ENCODE results near the gene ZIC4.

ZIC4 gene

DNA sequence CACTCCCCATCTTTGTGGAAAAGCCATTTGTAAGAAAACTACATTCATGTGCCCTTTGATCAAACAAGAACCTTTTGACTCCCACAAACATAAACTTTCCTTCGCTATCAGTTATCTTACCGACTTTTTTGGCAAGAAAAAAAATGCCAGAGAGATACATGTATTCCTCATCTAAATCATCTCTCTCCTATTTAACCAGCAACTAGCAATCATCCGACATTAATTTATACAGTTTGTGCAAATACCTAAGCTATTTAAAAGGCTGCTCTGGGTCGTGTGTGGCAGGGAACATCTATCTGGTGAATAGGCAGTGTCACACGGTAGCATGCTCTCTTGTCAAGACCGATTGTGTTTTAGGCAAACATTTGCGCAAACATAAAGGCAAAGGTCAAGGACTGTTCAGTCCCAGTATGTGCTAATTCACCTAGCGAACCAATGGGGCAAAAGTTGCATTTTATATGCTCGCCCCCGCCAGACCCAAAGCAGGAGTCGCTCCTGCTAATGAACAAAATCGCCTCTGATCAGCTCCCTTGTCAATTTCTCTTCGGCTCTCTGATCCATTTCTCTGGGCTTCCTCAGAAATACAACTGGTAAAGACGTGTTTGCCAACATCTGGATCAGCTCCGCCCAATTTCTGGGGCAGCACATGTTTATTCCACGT is 37.7 kb downstream of the ZIC4 start:
- DNase-seq, result no peak

- DNase-seq, result no peak
These were observed 38.2 kb downstream of the ZIC4 start for GRCh38 chr3:147368151-147368550.

- DNase-seq, result no peak
These were observed 38.7 kb downstream of the ZIC4 start for GRCh38 chr3:147367676-147368075.

- DNase-seq, result no peak
These were observed 40.9 kb downstream of the ZIC4 start for GRCh38 chr3:147365196-147366115.

DNA sequence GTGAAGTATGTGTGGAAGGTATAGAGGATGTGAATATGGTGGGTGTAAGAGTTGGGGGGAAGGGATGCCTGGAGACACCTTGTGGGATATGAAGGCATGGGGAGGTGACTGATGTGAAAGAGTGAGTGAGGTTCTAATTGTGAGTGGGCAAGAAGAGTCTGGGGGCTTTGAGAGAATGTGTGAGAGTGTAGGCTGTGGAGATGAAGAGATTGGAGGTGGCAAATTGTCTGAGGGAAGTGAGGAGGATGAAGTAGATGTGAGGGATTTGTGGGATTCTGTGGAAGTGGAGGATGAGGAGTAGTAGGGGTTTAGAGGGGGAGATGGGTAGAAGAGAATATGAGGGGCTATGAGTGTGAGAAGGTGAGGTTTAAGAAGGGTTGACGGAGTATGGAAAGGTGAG is 41.6 kb downstream of the ZIC4 start:
- DNase-seq, result no peak

GRCh38 chr3:147361454-147362420 is 44.6 kb downstream of the ZIC4 start:
- DNase-seq, result no peak

DNA sequence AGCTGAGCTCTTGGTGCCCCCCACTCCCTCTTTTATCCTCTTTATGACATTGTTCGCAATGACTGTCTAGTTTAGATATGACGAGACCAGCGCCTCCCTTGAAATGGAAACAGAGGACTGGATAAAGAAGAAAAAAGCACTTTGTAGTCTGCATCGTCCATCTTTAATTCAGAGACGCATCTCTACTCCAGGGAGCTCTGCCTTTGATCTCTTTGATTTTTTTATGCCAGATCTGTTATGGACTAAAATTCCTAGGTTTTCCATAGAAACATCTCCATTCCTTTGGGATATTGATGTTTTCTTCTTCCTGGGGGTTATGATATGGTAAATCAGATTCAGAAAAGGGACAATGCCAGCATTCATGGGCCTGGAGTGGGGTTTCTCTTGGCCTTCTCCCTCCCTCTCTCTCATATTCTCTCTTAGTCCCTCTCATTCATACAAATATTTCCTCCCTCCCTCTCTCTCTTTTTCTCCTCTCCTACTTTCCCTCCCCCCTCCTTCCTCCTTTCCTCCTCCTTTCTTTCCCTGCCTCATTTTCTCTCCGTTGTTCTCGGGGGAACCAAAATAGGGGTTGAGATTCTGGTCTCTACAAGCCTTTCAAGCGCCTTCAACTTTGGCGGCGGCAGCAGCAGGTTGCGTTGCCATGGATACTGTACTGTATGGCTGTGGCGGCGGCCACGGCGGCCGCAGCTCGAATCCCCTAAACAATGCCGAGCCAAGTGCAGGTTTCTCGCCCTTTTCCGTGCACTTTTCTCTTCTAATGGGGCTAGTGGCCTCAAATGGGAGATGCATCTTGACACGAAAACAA is 45.5 kb downstream of the ZIC4 start:
- no peak for DNase-seq

DNA sequence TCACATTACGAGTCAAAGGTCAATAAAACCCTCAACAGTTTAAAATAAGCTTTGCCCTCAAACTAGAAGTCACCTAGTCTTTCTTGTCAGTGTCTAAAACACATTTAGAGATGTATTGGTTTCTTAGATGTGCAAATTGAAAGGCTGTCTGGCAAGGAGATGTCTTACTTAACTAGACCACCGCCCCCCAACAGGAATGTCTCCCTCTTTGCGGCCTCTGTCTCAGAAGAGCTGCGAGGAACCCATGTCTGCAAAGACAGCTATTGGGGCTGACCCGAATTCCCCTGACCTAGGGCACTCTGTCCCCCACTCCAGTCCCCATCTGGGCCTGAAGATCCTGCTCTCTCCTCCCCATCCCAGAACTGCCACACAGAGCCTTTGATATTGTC is 46.3 kb downstream of the ZIC4 start:
- no peak for DNase-seq

DNA sequence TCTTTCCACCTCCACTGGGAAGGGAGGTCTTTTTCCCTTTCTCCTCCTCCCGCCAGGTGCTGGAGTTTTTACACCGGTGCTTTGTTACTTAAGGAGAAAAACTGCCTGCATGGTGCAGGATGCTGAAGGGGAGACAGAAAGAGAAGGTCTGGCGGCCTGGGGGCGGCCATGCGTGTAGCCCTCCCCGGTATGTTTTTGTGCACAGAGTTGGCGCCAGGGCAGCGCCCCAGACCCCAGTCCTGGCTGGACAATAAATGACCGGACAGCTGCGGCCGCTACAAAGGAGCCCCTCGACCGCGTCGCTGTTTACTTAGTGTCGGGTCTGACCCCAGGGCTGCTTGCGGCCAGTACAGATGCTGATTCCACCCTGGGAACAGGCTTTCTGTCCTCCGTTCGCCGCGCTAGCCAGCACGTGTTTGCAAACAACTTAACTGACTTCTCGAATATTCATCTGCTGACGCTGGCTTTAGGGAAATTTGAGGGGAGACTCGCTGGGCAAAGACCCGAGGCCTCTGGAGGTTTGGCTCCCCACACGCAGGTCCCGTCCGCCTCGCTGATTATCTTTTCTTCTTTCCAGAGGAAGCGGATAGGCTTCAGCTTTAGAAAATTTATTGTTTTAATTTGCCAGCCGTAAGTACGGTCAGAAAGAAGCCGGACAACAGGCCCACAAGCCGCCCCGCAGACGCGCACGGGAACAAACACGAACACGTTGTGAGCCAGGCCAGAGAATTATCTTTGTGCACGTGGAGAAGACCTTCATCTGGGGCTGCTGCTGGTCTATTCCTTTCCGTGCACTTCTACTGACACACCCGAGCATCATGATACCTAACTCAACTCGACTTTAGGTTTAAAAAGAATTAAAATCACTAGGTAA is 46.9 kb downstream of the ZIC4 start:
- DNase-seq, result no peak

DNA sequence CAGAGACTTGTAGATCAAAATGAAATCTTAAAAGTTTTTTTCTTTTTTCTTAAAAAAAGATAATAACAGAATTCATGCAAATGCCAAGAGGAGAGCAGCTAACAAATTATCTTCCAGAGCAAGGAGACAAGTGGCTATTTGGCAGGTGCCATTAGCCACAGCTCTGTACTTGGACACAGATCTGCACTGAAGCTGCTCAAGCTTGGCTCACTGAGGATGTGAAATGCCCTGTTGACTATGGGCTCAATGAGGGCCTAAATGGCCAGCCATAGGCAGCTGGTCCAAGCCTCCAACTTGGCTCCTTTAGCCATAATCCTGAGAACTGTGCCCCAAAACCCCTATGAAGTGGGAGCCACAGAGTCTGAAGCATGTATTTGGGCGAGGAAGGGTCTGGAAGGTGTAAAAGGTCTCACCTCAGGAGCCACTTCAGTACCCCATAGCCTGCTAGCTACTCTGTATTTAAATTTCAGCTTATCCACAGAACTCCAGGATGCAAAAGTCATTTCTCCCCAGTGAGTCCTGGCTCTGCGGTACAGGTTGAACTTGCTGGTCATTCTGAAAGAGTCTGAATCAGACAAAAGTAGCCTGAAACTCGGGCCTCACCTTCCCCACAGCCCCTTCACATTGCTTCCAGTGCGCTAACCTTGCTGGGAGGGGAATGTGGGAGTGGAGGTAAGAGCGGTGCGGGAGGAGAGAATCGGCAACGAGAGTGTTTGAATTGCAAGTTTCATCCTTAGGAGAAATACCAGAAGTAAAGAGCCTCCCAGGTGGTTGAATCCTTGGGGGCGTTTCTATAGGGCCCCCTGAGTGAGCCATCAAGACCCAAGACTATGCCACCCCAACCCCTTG is 48.0 kb downstream of the ZIC4 start:
- DNase-seq, result no peak

DNA sequence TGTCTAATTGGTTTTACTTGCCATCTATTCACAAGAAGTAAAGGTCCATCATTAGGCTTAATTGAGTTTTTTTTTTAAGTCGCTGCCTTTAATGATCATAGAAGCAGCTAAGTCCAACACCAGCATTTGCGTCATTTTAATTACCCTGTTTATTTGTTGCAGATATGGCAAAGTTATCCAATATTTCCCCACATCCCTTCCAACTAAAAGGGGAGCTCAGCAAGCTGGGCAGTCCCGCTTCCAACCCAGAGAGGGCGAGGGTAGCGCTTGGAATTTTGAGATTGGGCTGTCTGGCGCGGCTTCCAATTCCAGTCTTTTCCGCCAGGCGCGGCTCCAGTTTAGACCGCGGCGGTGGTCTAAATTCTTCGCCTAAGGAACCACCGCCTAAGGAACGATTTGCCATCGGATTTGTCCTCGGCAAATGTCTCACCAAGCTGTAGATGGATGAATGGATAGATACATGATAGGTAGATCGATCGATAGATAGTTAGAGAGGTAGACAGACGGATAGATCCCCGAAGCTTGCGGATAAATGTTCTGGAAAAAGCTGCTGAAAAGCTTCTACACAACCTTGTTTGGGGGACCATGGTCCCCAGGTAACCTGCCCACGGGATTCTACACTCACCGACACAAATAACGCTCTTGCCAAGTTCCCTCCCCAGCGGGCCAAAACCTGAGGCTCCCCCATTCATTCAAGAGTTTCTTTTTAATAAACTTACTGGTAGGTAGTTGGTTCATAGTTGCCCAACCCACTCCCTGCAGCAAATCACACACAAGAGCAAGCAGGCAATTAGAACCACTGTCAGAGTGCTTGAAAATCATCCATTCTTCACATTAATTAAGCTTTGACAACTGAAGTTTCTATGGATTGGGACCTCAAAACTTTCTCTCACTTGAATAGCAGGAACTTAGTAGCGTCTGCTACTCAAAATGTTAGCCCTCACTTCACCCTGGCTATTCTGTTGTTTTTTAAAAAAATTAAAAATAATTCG is 49.1 kb downstream of the ZIC4 start:
- no peak for DNase-seq

DNA sequence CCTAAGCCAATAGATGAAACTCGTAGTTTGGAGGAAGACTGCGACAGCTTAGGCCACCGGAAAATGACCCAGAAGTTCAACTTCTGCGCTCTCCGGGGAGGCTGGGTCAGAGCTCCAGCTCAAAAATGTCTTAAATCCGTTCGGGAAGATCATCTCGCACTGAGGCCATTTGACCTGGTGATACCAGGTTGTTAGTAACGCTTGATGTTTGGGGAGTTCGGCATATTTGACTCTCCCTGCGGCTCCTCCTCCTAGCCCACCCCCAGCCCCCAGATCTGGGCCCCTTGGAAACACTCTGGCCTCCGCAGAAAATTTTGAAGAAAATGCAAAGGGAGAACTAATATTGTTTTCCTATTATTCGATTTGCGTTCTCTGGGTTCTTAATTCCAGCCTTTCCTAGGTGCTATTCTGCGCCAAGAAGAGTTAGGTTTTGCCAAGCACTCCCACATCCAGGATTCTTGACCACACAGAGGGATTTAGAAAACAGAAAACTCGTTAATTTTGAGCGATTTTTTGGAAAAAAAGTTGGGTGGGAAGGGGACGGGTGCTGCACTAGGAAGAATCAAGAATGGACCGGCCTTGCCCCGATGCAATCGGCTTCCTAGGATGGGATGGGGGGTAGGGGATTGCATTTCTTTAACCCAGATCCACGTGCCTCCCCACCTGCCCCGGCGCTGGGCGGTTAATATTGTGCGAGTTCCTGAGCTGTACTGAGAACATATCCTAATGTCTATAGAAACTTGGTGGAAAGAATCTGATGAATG is 50.0 kb downstream of the ZIC4 start:
- DNase-seq, result no peak

DNA sequence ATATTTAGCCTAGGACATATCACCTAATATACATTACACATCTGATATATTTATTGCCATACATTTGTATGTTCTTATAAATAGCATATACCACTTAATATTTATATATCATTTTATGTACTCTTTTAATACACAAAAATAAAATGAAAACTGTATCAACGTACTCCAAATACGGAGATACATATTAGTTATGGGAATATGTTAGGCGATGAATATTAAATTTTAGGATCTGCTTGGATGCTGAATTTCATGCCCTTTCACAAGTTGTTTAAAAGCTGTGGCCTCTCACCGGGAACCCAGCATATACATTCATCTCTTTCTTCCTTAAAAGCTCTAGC is 50.6 kb downstream of the ZIC4 start:
- DNase-seq, result no peak

DNA sequence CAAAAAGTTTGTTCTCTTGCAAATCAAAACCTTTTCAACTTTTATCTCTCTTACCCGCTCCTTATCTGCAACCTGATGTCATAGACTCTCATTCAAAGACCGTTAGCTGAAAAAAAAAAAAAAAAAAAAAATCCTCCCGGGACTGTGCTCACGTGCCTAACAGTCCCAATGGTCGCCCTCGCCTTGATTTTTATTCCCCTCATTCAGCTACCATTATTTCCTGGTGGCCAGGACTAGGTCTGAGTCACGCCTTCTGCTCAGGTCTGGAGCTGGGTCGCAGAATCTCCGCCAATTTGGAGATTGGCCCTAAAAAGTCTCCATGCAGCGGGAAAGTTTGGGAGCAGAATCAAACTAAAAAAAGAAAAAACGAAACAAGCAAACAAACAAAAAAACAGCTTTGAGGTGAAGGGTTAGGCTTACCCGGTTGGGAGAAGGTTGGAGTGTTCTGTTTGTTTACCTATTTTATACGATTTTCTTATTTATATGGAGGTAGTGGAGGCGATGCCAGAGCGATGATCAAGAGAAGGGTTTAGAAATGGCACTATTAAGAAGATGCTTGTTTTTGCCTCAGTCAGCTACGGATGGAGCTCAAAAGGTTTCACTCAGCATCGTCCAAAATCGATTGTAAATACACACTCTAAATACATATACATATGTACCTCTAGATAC is 51.1 kb downstream of the ZIC4 start:
- DNase-seq, result no peak

- DNase-seq, result no peak
These were observed 51.7 kb downstream of the ZIC4 start for GRCh38 chr3:147354623-147355022.

DNA sequence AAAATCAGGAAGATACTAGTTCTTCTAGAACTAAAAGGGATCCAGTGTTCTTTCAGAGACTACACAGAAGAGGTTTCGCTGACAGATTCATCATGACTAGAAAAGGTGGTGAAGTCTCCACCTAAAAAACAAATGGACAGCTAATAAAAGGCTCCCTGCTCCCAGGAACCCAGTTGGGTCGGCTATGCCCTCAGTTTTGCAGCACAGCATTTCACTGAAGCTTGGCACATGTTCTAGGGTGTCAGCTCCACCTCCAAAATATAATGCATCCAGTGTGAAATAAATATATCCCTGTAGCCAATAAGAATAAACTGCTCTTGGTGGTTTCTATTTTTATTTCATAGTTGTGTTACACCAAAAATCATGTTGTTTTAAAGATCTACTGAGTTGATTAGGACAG is 55.0 kb downstream of the ZIC4 start:
- DNase-seq, result no peak

- DNase-seq, result no peak
These were observed 57.4 kb downstream of the ZIC4 start for GRCh38 chr3:147348976-147349375.

- DNase-seq, result no peak
These were observed 62.4 kb downstream of the ZIC4 start for GRCh38 chr3:147343926-147344325.

Data from HCEC 1CT (cell line).